GM12878 (cell line): ENCODE results near the gene PMM1. TPM values are rescaled to one million over a fixed set of nuclear protein-coding genes. Genes with fewer than 3 reads are reported as not detected.

Source experiments
- CREM ChIP-seq: IDR thresholded peaks from 2 replicates; pipeline ENCODE4 v1.6.1; 2014; ENCODE audit warnings: antibody characterized with exemption, low read depth
- IRF4 ChIP-seq: IDR thresholded peaks from 2 replicates; pipeline ENCODE4 v1.6.1; 2011; ENCODE audit warnings: low read depth, low read length
- MEF2A ChIP-seq: IDR thresholded peaks from 2 replicates; pipeline ENCODE4 v1.6.1; 2011; ENCODE audit warnings: low read depth, mild to moderate bottlenecking, low read length, moderate library complexity; ENCODE audit not compliant: insufficient read depth
- NFIC ChIP-seq: IDR thresholded peaks from 2 replicates; pipeline ENCODE4 v1.6.1; 2012; ENCODE audit warnings: low read depth, mild to moderate bottlenecking, inconsistent platforms, low read length, moderate library complexity
- NR2F1 ChIP-seq: fragments of 450-650 bp; conservative IDR thresholded peaks from 2 replicates; pipeline ENCODE4 v1.6.1; 2017; ENCODE audit warnings: mild to moderate bottlenecking
- POU2F2 ChIP-seq: IDR thresholded peaks from 3 replicates; pipeline ENCODE4 v1.6.1; 2011; ENCODE audit warnings: low read depth, mild to moderate bottlenecking, low read length, borderline replicate concordance
- SRF ChIP-seq, 2 experiments: IDR thresholded peaks; 2 replicates each; pipeline ENCODE4 v1.6.1; 2011; ENCODE audit warnings: low read depth in 2 of 2, low read length in 2 of 2, mild to moderate bottlenecking in 1 of 2, moderate library complexity in 1 of 2
- TBL1XR1 ChIP-seq: IDR thresholded peaks from 2 replicates; pipeline ENCODE4 v1.6.1; 2012; ENCODE audit warnings: low read depth, low read length, improper control_type of control experiment
- WRNIP1 ChIP-seq: IDR thresholded peaks from 2 replicates; pipeline ENCODE4 v1.6.1; 2011; ENCODE audit warnings: low read depth, low read length, improper control_type of control experiment, borderline replicate concordance
- polyA plus RNA-seq, 11 experiments: library from polyadenylated mRNA; depleted of rRNA in 4 of 11; unstranded in 6 of 11; stranded (reverse) in 5 of 11; fragments of >200 nt; fragmentation: Nextera tagmentation in 4 of 11; fragmentation: Illumina TruSeq in 1 of 11; extraction: Ambion mirVana in 4 of 11; extraction: Trizol in 1 of 11; gene quantifications; 1 replicate in 1 of 11; 2 replicates in 10 of 11; pipeline versions ENCODE4 v1.2.1 to v1.2.3, GENCODE V29; 2011 to 2016; ENCODE audit warnings: inconsistent platforms in 2 of 11, missing spikeins in 2 of 11, low read depth in 1 of 11
- total RNA-seq, 4 experiments: library from RNA; depleted of rRNA in 3 of 4; stranded (reverse); fragments of >200 nt in 3 of 4; fragmentation: Illumina TruSeq in 1 of 4; extraction: Trizol in 1 of 4; gene quantifications; 2 replicates each; pipeline versions ENCODE4 v1.2.1 to v1.2.3, GENCODE V29; 2013 to 2021
- TF ChIP-seq, protein P1 (sequence below): fragments of 450-650 bp; IDR thresholded peaks from 2 replicates; pipeline ENCODE4 v1.6.1; 2018; ENCODE audit warnings: borderline replicate concordance, mild to moderate bottlenecking; ENCODE audit not compliant: partially characterized antibody
- TF ChIP-seq, protein P2 (sequence below): fragments of 450-650 bp; IDR thresholded peaks from 2 replicates; pipeline ENCODE4 v1.6.1; 2017; ENCODE audit warnings: mild to moderate bottlenecking, low read depth, inconsistent platforms; ENCODE audit not compliant: poor library complexity, severe bottlenecking
- TF ChIP-seq, protein P3 (sequence below): fragments of 450-650 bp; IDR thresholded peaks from 2 replicates; pipeline ENCODE4 v1.6.1; 2017; ENCODE audit warnings: low read depth, mild to moderate bottlenecking, moderate library complexity
- TF ChIP-seq, protein P4 (sequence below): fragments of 450-650 bp; IDR thresholded peaks from 2 replicates; pipeline ENCODE4 v1.6.1; 2016; ENCODE audit warnings: mild to moderate bottlenecking
- TF ChIP-seq, protein P5 (sequence below): fragments of 450-650 bp; formaldehyde crosslinking; IDR thresholded peaks from 2 replicates; pipeline ENCODE4 v1.4.0; 2022; ENCODE audit warnings: mild to moderate bottlenecking, moderate library complexity
- TF ChIP-seq, protein P6 (sequence below): IDR thresholded peaks from 2 replicates; pipeline ENCODE4 v1.6.1; 2012; ENCODE audit warnings: low read depth, low read length, improper control_type of control experiment
- TF ChIP-seq, protein P7 (sequence below): IDR thresholded peaks from 2 replicates; pipeline ENCODE4 v1.6.1; 2011; ENCODE audit warnings: borderline replicate concordance, low read depth, mild to moderate bottlenecking, moderate library complexity, low read length; ENCODE audit not compliant: insufficient read depth, poor library complexity, severe bottlenecking

PMM1 gene
- total and polyA plus RNA-seq, 10 of the 15 experiments (the other 5 are each of a cell fraction or from before 2014, with no cell fraction given): 8.2 to 32.2 (median 16.9) TPM

DNA sequence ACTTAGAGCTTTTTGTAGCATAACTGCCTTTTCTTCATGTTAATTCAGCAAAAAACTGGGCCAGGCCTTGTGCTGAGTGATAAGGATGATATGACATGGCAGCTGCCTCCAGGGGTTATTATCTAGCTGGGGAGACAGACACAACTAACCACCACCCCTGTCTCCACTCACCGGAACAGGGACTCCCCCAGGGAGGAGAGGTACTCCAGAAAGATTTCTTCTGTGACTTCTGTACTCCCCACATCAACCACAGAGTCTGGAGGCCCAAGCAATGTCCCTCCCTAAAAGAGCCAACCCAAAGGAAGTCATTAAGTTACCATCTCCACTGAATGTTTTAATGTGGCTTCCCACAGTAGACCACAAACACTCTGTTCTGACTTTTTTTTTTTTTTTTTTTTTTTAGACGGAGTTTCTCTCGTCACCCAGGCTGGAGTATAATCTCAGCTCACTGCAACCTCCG lies 14.3 kb upstream of the PMM1 start (continued):
- peak; percentile 93 for TF ChIP-seq NFIC
- TF ChIP-seq, protein P1, sequence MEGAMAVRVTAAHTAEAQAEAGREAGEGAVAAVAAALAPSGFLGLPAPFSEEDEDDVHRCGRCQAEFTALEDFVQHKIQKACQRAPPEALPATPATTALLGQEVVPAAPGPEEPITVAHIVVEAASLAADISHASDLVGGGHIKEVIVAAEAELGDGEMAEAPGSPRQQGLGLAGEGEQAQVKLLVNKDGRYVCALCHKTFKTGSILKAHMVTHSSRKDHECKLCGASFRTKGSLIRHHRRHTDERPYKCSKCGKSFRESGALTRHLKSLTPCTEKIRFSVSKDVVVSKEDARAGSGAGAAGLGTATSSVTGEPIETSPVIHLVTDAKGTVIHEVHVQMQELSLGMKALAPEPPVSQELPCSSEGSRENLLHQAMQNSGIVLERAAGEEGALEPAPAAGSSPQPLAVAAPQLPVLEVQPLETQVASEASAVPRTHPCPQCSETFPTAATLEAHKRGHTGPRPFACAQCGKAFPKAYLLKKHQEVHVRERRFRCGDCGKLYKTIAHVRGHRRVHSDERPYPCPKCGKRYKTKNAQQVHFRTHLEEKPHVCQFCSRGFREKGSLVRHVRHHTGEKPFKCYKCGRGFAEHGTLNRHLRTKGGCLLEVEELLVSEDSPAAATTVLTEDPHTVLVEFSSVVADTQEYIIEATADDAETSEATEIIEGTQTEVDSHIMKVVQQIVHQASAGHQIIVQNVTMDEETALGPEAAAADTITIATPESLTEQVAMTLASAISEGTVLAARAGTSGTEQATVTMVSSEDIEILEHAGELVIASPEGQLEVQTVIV: no peak
- TF ChIP-seq NR2F1: peak; percentile 86
- TF ChIP-seq, protein P2, sequence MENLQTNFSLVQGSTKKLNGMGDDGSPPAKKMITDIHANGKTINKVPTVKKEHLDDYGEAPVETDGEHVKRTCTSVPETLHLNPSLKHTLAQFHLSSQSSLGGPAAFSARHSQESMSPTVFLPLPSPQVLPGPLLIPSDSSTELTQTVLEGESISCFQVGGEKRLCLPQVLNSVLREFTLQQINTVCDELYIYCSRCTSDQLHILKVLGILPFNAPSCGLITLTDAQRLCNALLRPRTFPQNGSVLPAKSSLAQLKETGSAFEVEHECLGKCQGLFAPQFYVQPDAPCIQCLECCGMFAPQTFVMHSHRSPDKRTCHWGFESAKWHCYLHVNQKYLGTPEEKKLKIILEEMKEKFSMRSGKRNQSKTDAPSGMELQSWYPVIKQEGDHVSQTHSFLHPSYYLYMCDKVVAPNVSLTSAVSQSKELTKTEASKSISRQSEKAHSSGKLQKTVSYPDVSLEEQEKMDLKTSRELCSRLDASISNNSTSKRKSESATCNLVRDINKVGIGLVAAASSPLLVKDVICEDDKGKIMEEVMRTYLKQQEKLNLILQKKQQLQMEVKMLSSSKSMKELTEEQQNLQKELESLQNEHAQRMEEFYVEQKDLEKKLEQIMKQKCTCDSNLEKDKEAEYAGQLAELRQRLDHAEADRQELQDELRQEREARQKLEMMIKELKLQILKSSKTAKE: peak; percentile 99
- TF ChIP-seq, protein P3, sequence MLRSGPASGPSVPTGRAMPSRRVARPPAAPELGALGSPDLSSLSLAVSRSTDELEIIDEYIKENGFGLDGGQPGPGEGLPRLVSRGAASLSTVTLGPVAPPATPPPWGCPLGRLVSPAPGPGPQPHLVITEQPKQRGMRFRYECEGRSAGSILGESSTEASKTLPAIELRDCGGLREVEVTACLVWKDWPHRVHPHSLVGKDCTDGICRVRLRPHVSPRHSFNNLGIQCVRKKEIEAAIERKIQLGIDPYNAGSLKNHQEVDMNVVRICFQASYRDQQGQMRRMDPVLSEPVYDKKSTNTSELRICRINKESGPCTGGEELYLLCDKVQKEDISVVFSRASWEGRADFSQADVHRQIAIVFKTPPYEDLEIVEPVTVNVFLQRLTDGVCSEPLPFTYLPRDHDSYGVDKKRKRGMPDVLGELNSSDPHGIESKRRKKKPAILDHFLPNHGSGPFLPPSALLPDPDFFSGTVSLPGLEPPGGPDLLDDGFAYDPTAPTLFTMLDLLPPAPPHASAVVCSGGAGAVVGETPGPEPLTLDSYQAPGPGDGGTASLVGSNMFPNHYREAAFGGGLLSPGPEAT: peak; percentile 80
- TF ChIP-seq, protein P4, sequence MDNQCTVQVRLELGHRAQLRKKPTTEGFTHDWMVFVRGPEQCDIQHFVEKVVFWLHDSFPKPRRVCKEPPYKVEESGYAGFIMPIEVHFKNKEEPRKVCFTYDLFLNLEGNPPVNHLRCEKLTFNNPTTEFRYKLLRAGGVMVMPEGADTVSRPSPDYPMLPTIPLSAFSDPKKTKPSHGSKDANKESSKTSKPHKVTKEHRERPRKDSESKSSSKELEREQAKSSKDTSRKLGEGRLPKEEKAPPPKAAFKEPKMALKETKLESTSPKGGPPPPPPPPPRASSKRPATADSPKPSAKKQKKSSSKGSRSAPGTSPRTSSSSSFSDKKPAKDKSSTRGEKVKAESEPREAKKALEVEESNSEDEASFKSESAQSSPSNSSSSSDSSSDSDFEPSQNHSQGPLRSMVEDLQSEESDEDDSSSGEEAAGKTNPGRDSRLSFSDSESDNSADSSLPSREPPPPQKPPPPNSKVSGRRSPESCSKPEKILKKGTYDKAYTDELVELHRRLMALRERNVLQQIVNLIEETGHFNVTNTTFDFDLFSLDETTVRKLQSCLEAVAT: peak; percentile 99
- 0 out of 4 replicates have a peak, but pooled peaks of 1 of the 2 experiments have one; percentile 22 for TF ChIP-seq SRF (IDR thresholded peaks at IDR 0.05; ENCODE audit: low read depth in 2 of 2, low read length in 2 of 2)
- TF ChIP-seq, protein P5, sequence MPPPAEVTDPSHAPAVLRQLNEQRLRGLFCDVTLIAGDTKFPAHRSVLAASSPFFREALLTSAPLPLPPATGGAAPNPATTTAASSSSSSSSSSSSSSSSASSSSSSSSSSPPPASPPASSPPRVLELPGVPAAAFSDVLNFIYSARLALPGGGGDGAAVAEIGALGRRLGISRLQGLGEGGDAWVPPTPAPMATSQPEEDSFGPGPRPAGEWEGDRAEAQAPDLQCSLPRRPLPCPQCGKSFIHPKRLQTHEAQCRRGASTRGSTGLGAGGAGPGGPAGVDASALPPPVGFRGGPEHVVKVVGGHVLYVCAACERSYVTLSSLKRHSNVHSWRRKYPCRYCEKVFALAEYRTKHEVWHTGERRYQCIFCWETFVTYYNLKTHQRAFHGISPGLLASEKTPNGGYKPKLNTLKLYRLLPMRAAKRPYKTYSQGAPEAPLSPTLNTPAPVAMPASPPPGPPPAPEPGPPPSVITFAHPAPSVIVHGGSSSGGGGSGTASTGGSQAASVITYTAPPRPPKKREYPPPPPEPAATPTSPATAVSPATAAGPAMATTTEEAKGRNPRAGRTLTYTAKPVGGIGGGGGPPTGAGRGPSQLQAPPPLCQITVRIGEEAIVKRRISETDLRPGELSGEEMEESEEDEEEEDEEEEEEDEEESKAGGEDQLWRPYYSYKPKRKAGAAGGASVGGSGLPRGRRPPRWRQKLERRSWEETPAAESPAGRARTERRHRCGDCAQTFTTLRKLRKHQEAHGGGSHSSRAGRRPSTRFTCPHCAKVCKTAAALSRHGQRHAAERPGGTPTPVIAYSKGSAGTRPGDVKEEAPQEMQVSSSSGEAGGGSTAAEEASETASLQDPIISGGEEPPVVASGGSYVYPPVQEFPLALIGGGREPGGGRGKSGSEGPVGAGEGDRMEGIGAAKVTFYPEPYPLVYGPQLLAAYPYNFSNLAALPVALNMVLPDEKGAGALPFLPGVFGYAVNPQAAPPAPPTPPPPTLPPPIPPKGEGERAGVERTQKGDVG (CRISPR knock-in tag): no peak
- peak; percentile 49; the same call in 1 of the 2 replicates for TF ChIP-seq IRF4
- peak; percentile 71 for TF ChIP-seq MEF2A
- TF ChIP-seq TBL1XR1: peak; percentile 96
- TF ChIP-seq CREM: peak; percentile 79
- peak; percentile 62; the same call in 1 of the 3 replicates for TF ChIP-seq POU2F2
- TF ChIP-seq, protein P6, sequence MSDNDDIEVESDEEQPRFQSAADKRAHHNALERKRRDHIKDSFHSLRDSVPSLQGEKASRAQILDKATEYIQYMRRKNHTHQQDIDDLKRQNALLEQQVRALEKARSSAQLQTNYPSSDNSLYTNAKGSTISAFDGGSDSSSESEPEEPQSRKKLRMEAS: no peak
- TF ChIP-seq, protein P7, sequence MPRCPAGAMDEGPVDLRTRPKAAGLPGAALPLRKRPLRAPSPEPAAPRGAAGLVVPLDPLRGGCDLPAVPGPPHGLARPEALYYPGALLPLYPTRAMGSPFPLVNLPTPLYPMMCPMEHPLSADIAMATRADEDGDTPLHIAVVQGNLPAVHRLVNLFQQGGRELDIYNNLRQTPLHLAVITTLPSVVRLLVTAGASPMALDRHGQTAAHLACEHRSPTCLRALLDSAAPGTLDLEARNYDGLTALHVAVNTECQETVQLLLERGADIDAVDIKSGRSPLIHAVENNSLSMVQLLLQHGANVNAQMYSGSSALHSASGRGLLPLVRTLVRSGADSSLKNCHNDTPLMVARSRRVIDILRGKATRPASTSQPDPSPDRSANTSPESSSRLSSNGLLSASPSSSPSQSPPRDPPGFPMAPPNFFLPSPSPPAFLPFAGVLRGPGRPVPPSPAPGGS: peak; percentile 100
- TF ChIP-seq WRNIP1: no peak
